WERI-Rb-1 (cell line): ENCODE results near the gene TRIM25.

Source experiments
- DNase-seq: peaks from one replicate; pipeline ENCODE4 v3.0.0-alpha.2; 2020
- H3K27ac ChIP-seq: fragments of 250-450 bp; sonication (Bioruptor Pico); 2 replicates; pipeline ENCODE4 v1.5.1; 2020; ENCODE audit warnings: mild to moderate bottlenecking, moderate library complexity
- H3K27me3 ChIP-seq: fragments of 250-450 bp; sonication (Bioruptor Pico); 2 replicates; pipeline ENCODE4 v1.5.1; 2021; ENCODE audit warnings: mild to moderate bottlenecking, low read depth, moderate library complexity; ENCODE audit not compliant: insufficient read depth, severe bottlenecking
- H3K36me3 ChIP-seq: fragments of 250-450 bp; sonication (Bioruptor Pico); 2 replicates; pipeline ENCODE4 v1.5.1; 2020; ENCODE audit warnings: mild to moderate bottlenecking, moderate library complexity
- H3K4me3 ChIP-seq: 2 replicates; pipeline ENCODE4 v1.5.1; 2011; ENCODE audit warnings: low read depth, mild to moderate bottlenecking, control low read depth, low read length
- H3K9me3 ChIP-seq: fragments of 250-450 bp; sonication (Bioruptor Pico); 2 replicates; pipeline ENCODE4 v1.5.1; 2021; ENCODE audit warnings: mild to moderate bottlenecking, moderate library complexity; ENCODE audit not compliant: severe bottlenecking
- TF ChIP-seq, protein P1 (sequence below): IDR thresholded peaks from 2 replicates; pipeline ENCODE4 v1.5.1; 2011; ENCODE audit warnings: low read depth, mild to moderate bottlenecking, control low read depth, inconsistent platforms, low read length

TRIM25 gene

GRCh38 chr17:56925088-56925487 is 11.2 kb upstream of the TRIM25 start:
- Histone ChIP-seq H3K9me3 (peaks cover 10% of the 10 kb centered on the region), H3K36me3 (no peaks in the 10 kb centered on the region), H3K27me3 (no peaks in the 10 kb centered on the region), H3K27ac (no peak overlapping the region), H3K4me3 (no peak overlapping the region)
- TF ChIP-seq, protein P1, sequence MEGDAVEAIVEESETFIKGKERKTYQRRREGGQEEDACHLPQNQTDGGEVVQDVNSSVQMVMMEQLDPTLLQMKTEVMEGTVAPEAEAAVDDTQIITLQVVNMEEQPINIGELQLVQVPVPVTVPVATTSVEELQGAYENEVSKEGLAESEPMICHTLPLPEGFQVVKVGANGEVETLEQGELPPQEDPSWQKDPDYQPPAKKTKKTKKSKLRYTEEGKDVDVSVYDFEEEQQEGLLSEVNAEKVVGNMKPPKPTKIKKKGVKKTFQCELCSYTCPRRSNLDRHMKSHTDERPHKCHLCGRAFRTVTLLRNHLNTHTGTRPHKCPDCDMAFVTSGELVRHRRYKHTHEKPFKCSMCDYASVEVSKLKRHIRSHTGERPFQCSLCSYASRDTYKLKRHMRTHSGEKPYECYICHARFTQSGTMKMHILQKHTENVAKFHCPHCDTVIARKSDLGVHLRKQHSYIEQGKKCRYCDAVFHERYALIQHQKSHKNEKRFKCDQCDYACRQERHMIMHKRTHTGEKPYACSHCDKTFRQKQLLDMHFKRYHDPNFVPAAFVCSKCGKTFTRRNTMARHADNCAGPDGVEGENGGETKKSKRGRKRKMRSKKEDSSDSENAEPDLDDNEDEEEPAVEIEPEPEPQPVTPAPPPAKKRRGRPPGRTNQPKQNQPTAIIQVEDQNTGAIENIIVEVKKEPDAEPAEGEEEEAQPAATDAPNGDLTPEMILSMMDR, result no peak
- no peak for DNase-seq

DNA sequence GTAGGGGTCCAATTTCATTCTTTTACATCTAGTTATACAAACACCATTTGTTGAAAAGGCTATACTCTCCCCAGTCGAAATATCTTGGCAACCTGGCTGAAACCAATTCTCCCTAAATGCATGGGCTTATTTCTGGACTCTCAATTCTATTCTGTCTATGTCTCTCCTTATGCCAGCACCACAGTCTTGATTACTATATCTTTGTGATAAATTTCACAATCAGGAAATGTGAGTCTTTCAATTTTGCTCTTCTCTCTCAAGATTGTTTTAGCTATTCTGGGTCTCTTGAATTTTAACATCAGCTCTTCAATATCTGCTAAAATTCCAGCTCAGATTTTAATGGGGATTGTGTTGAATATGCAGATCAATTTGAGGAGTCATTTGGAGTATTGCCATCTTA is 5.9 kb upstream of the TRIM25 start:
- TF ChIP-seq, protein P1, result no peak
- peaks cover 2% of the 10 kb centered on the region for H3K9me3 ChIP-seq
- no peaks in the 10 kb centered on the region for H3K36me3 ChIP-seq
- no peaks in the 10 kb centered on the region for H3K27me3 ChIP-seq
- no peak overlapping the region for H3K4me3 ChIP-seq
- no peak for DNase-seq
- H3K27ac ChIP-seq, result no peak overlapping the region

GRCh38 chr17:56918916-56919315 is 5.1 kb upstream of the TRIM25 start:
- H3K4me3 ChIP-seq, result no peak overlapping the region
- no peak overlapping the region for H3K27ac ChIP-seq
- no peaks in the 10 kb centered on the region for H3K27me3 ChIP-seq
- no peak for DNase-seq
- TF ChIP-seq, protein P1, result no peak
- peaks cover 2% of the 10 kb centered on the region for H3K9me3 ChIP-seq
- no peaks in the 10 kb centered on the region for H3K36me3 ChIP-seq

- Histone ChIP-seq H3K27me3 (no peaks in the 10 kb centered on the region), H3K4me3 (no peak overlapping the region), H3K9me3 (peaks cover 2% of the 10 kb centered on the region), H3K27ac (no peak overlapping the region), H3K36me3 (no peaks in the 10 kb centered on the region)
- TF ChIP-seq, protein P1, result no peak
- no peak for DNase-seq
Observed at GRCh38 chr17:56917559-56918296, 3.9 kb upstream of the TRIM25 start.

DNA sequence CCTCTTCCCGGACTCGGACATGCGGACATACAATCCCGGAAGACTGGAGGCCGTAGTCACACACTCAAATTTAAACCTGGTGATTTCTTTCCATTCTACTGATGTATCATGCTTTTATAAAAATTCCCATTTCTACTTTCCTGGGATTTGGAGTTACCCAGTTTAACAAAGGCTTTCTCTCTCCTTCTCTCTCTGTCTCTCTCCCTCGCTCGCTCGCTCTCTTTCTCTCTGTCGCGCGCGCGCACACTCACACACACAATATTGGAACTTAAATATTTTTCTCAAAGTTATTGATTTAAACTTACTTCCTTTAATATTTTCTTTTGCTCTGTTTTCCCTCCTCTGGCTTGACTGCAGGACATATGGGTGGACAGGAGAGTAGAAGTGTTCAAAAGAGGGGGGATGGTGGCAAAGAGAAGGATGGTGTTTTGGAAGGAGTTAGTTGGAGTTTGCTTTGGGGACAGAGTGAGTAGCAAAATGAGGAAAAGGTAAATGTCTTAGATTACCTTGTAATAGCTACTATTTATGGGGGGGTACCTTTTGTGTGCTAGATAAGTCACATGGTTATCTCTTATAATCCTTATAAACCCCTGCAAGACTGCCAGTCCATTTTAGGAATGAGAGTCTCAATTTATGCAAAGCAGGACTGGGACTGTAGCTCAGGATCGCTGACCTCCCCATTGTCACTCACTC is 878 bp upstream of the TRIM25 start:
- peaks cover 2% of the 10 kb centered on the region for H3K9me3 ChIP-seq
- peak overlapping the region; percentile 82 for H3K4me3 ChIP-seq
- no peaks in the 10 kb centered on the region for H3K27me3 ChIP-seq
- TF ChIP-seq, protein P1, result no peak
- DNase-seq, result no peak
- H3K36me3 ChIP-seq, result peaks cover 11% of the 10 kb centered on the region
- peak overlapping the region; percentile 81 for H3K27ac ChIP-seq
